K562 (cell line): Measurements from ENCODE around the gene FAM168B. TPM values are rescaled to one million over a fixed set of nuclear protein-coding genes. Genes with fewer than 3 reads are reported as not detected.
A peak's percentile ranks its signal among the peaks of the same experiment; 100 is the strongest.

Experiments used
- BCLAF1 ChIP-seq, 2 experiments: fragments of 450-650 bp in 1 of 2; IDR thresholded peaks; 2 replicates each; pipeline ENCODE4 v1.6.1; 2011 to 2017; ENCODE audit warnings: low read depth in 2 of 2, antibody characterized with exemption in 1 of 2, borderline replicate concordance in 1 of 2, low read length in 1 of 2, mild to moderate bottlenecking in 1 of 2, mixed read lengths in 1 of 2; ENCODE audit not compliant: control insufficient read depth in 1 of 2
- CHCHD3 ChIP-seq: fragments of 250-450 bp; sonication (Bioruptor Pico); IDR thresholded peaks from 2 replicates; pipeline ENCODE4 v2.1.2; 2022; ENCODE audit warnings: mild to moderate bottlenecking
- CLOCK ChIP-seq: fragments of 250-450 bp; sonication (Bioruptor Pico); IDR thresholded peaks from 2 replicates; pipeline ENCODE4 v1.4.0; 2020; ENCODE audit warnings: mild to moderate bottlenecking, moderate library complexity, borderline replicate concordance
- E2F6 ChIP-seq, 2 experiments: IDR thresholded peaks; 2 replicates each; pipeline ENCODE4 v1.6.1; 2011; ENCODE audit warnings: borderline replicate concordance in 1 of 2, control low read depth in 1 of 2, low read depth in 1 of 2, low read length in 1 of 2, mild to moderate bottlenecking in 1 of 2, mixed read lengths in 1 of 2, moderate library complexity in 1 of 2; ENCODE audit not compliant: insufficient read depth in 1 of 2, insufficient read length in 1 of 2, poor library complexity in 1 of 2, severe bottlenecking in 1 of 2; ENCODE audit errors: extremely low read depth in 1 of 2
- GTF2E2 ChIP-seq: fragments of 200-800 bp; sonication (Bioruptor generic); IDR thresholded peaks from 2 replicates; pipeline ENCODE4 v1.6.1; 2016; ENCODE audit warnings: missing genetic modification characterization, missing compliant biosample characterization
- PCBP1 ChIP-seq: fragments of 200-400 bp; formaldehyde crosslinking; IDR thresholded peaks from 2 replicates; pipeline ENCODE4 v1.6.1; 2018; ENCODE audit warnings: mild to moderate bottlenecking, low read depth, low read length; ENCODE audit not compliant: poor library complexity, severe bottlenecking
- TEAD1 ChIP-seq, 2 experiments: fragments of 450-650 bp in 1 of 2; sonication (generic) in 1 of 2; formaldehyde crosslinking; IDR thresholded peaks; 2 replicates each; pipeline versions ENCODE4 v1.4.0 to v1.8.0; 2020 to 2022; ENCODE audit warnings: mild to moderate bottlenecking in 2 of 2, missing genetic modification reagents in 1 of 2
- TFAP4 ChIP-seq: sonication (generic); formaldehyde crosslinking; IDR thresholded peaks from 2 replicates; pipeline ENCODE4 v1.8.0; 2022; ENCODE audit warnings: missing genetic modification reagents, mild to moderate bottlenecking, moderate library complexity, borderline replicate concordance
- USF2 ChIP-seq: sonication (generic); formaldehyde crosslinking; IDR thresholded peaks from 2 replicates; pipeline ENCODE4 v1.5.0; 2020; ENCODE audit warnings: missing genetic modification reagents
- YY1 ChIP-seq, 3 experiments: IDR thresholded peaks; 2 replicates each; pipeline ENCODE4 v1.6.1; 2011; ENCODE audit warnings: low read length in 2 of 3, mild to moderate bottlenecking in 2 of 3, moderate library complexity in 2 of 3, borderline replicate concordance in 1 of 3, control low read depth in 1 of 3, low read depth in 1 of 3; ENCODE audit not compliant: insufficient read depth in 3 of 3, insufficient replicate concordance in 2 of 3, control insufficient read depth in 1 of 3, insufficient read length in 1 of 3; ENCODE audit errors: extremely low read depth in 1 of 3
- ZNF224 ChIP-seq: sonication (generic); formaldehyde crosslinking; IDR thresholded peaks from 2 replicates; pipeline ENCODE4 v1.8.0; 2022; ENCODE audit warnings: mild to moderate bottlenecking, missing genetic modification reagents
- ZNF76 ChIP-seq: fragments of 250-450 bp; sonication (Bioruptor Pico); IDR thresholded peaks from 2 replicates; pipeline ENCODE4 v1.4.0; 2020; ENCODE audit warnings: mild to moderate bottlenecking, moderate library complexity, borderline replicate concordance
- polyA plus RNA-seq, 8 experiments: library from polyadenylated mRNA; depleted of rRNA in 4 of 8; stranded (reverse) in 5 of 8; unstranded in 3 of 8; fragments of >200 nt; fragmentation: Nextera tagmentation in 2 of 8; fragmentation: Illumina TruSeq in 1 of 8; extraction: Ambion mirVana in 2 of 8; extraction: Trizol in 1 of 8; gene quantifications; 2 replicates each; pipeline versions ENCODE4 v1.2.1 to v1.2.3, GENCODE V29; 2011 to 2014; ENCODE audit warnings: inconsistent platforms in 1 of 8, missing spikeins in 1 of 8
- total RNA-seq, 7 experiments: library from RNA; depleted of rRNA in 6 of 7; stranded (reverse); fragments of >200 nt in 6 of 7; fragmentation: Illumina TruSeq in 2 of 7; extraction: Trizol in 2 of 7; gene quantifications; 2 replicates each; pipeline versions ENCODE4 v1.2.1 to v1.2.3, GENCODE V29; 2011 to 2021; ENCODE audit warnings: low replicate concordance in 1 of 7

Gene FAM168B
- total and polyA plus RNA-seq, 9 of the 15 experiments (the other 6 are each of a cell fraction or from before 2014, with no cell fraction given) = 3.3 to 76.0 (median 46.1) TPM

- TF ChIP-seq ZNF76 (CRISPR knock-in tag) (no peak), ZNF224 (no peak), YY1 (IDR thresholded peaks at IDR 0.05; ENCODE audit: borderline replicate concordance in 1 of 3, control insufficient read depth in 1 of 3, extremely low read depth in 1 of 3, insufficient read depth in 3 of 3, insufficient read length in 1 of 3, insufficient replicate concordance in 2 of 3, low read depth in 1 of 3, low read length in 2 of 3) (no peak), E2F6 (IDR thresholded peaks at IDR 0.05; ENCODE audit: borderline replicate concordance in 1 of 2, extremely low read depth in 1 of 2, insufficient read depth in 1 of 2, insufficient read length in 1 of 2, low read depth in 1 of 2, low read length in 1 of 2, poor library complexity in 1 of 2, severe bottlenecking in 1 of 2) (peak in 1 of 2 experiments; percentile 52), USF2 (no peak), CLOCK (CRISPR knock-in tag) (no peak), BCLAF1 (IDR thresholded peaks at IDR 0.05; ENCODE audit: borderline replicate concordance in 1 of 2, control insufficient read depth in 1 of 2, low read depth in 2 of 2, low read length in 1 of 2) (no peak), GTF2E2 (tag) (0 out of 2 replicates have a peak, but pooled peaks have one; percentile 54), TEAD1 (CRISPR knock-in tag; IDR thresholded peaks at IDR 0.05) (no peak), PCBP1 (peak; percentile 53), TFAP4 (peak; percentile 64; the same call in 1 of the 2 replicates), CHCHD3 (no peak; the same call in 1 of the 2 replicates)
These were observed 12.1 kb upstream of the FAM168B start, which contains the start of gene PLEKHB2 (continued) for GRCh38 chr2:131105156-131105949.
